Measurements from ENCODE around the gene H6PD. TPM values are rescaled to one million over a fixed set of nuclear protein-coding genes. Genes with fewer than 3 reads are reported as not detected.

H6PD gene
- total RNA-seq, 2 experiments from 2014 or later = 12.9 to 13.2 TPM

DNA sequence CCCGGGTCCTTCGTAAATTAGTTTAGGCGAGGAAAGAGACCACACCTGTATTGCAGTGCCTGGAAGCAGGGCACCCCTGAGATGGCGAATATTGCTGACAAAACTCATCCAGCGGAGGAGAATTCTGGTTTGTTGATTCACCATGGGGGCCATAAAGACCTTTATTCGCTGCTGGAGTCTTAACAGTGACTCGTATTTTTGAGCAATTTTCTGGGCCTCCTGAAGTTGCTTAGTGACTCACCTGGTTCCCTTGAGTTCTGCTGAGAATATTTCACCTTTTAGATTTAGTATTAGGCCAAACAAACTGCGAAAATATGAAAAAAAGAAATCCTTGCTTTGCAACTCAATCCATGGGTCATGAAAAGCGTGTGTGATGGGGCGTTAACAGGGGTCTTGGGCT is 20.6 kb upstream of the H6PD start:
- H3K4me1 Mint-ChIP-seq = peaks cover 1% of the 10 kb centered on the region
- no peaks in the 10 kb centered on the region for H3K36me3 Mint-ChIP-seq (ENCODE audit: low read depth)
- DNase-seq = no peak
- CTCF ChIA-PET = interaction anchor here (1.4 kb wide), 1 partner anchor 33 kb away, joined by 3 read pairs; no protein-coding TSS in a partner anchor
- peaks cover 11% of the 10 kb centered on the region for H3K27me3 Mint-ChIP-seq
- no peak overlapping the region for H3K27ac Mint-ChIP-seq
- POLR2A ChIA-PET = no interaction called here
- no peak overlapping the region for H3K4me3 Mint-ChIP-seq
- H3K9me3 Mint-ChIP-seq = no peaks in the 10 kb centered on the region

DNA sequence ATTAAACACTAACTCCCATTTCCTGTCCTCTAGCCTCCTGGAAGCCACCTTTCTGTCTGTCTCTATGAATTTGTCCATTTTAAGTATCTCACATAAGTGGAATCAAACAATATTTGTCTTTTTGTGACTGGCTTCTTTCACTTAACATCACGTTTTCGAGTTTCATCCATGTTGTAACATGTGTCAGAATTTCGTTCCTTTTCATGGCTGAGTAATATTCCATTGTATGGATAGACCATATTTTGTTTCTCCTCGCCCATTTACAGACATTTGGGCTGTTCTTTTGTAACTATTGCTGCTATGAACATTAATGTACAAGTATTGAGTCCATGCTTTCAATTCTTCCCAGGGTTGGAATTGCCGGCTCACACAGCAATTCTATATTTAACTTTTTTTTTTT is 15.7 kb upstream of the H6PD start:
- H3K9me3 Mint-ChIP-seq = no peaks in the 10 kb centered on the region
- H3K36me3 Mint-ChIP-seq (ENCODE audit: low read depth) = no peaks in the 10 kb centered on the region
- ChIA-PET POLR2A (interaction anchor here (0.7 kb wide), 1 partner anchor 19 kb away, joined by 3 read pairs; no protein-coding TSS in a partner anchor), CTCF (no interaction called here)
- no peak for DNase-seq
- H3K27me3 Mint-ChIP-seq = peaks cover 10% of the 10 kb centered on the region
- H3K4me1 Mint-ChIP-seq = no peaks in the 10 kb centered on the region
- H3K4me3 Mint-ChIP-seq = no peak overlapping the region
- no peak overlapping the region for H3K27ac Mint-ChIP-seq

GRCh38 chr1:9222846-9223625 is 11.5 kb upstream of the H6PD start:
- Mint-ChIP-seq H3K4me1 (no peaks in the 10 kb centered on the region), H3K4me3 (no peak overlapping the region), H3K36me3 (ENCODE audit: low read depth) (no peaks in the 10 kb centered on the region), H3K27ac (no peak overlapping the region), H3K27me3 (peaks cover 10% of the 10 kb centered on the region), H3K9me3 (no peaks in the 10 kb centered on the region)
- POLR2A ChIA-PET = no interaction called here
- CTCF ChIA-PET = interaction anchor here (1.2 kb wide), 1 partner anchor 11 kb away, joined by 3 read pairs; the partner anchor contains the start of gene H6PD
- no peak for DNase-seq

- Mint-ChIP-seq H3K36me3 (ENCODE audit: low read depth) (no peaks in the 10 kb centered on the region), H3K27ac (no peak overlapping the region), H3K27me3 (peaks cover 11% of the 10 kb centered on the region), H3K4me3 (no peak overlapping the region), H3K9me3 (no peaks in the 10 kb centered on the region), H3K4me1 (peaks cover 6% of the 10 kb centered on the region)
- ChIA-PET POLR2A (interaction anchor here (1.4 kb wide), 1 partner anchor 9 kb away, joined by 7 read pairs; the partner anchor contains the start of gene H6PD), CTCF (interaction anchor here (2.0 kb wide), 1 partner anchor 9 kb away, joined by 8 read pairs; the partner anchor contains the start of gene H6PD)
- DNase-seq = no peak
Observed at GRCh38 chr1:9224664-9225410, 9.7 kb upstream of the H6PD start.

DNA sequence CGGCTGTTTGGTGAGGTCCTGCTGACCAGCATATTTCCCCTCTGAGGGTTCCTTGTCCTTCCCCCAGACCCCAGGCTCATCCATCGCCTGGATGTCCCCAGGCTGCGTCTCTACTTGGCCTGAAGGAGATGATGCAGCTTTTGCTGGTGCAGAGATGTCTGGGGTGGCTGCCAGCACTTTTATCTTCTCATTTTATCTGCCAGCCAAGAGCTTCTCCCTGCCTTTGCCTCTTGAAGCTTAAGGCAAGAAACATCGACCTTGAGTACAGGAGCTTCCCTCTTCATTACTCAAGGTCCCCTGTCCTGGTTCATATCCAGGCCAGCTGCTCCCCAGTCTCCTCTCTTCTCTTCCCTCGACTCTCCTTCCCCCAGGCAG is 9.2 kb upstream of the H6PD start:
- DNase-seq = no peak
- no peaks in the 10 kb centered on the region for H3K36me3 Mint-ChIP-seq (ENCODE audit: low read depth)
- CTCF ChIA-PET = interaction anchor here (2.0 kb wide), 1 partner anchor 9 kb away, joined by 8 read pairs; the partner anchor contains the start of gene H6PD
- POLR2A ChIA-PET = interaction anchor here (1.0 to 1.4 kb wide), 2 partner anchors 9 to 18 kb away, joined by 3 to 7 read pairs; partner anchors contain the start of gene H6PD
- peaks cover 7% of the 10 kb centered on the region for H3K4me1 Mint-ChIP-seq
- H3K9me3 Mint-ChIP-seq = no peaks in the 10 kb centered on the region
- H3K27ac Mint-ChIP-seq = no peak overlapping the region
- H3K4me3 Mint-ChIP-seq = no peak overlapping the region
- peaks cover 11% of the 10 kb centered on the region for H3K27me3 Mint-ChIP-seq

GRCh38 chr1:9228609-9229008 is 6.0 kb upstream of the H6PD start:
- H3K27me3 Mint-ChIP-seq = peaks cover 6% of the 10 kb centered on the region
- DNase-seq = no peak
- H3K36me3 Mint-ChIP-seq (ENCODE audit: low read depth) = no peaks in the 10 kb centered on the region
- H3K9me3 Mint-ChIP-seq = no peaks in the 10 kb centered on the region
- POLR2A ChIA-PET = no interaction called here
- no peak overlapping the region for H3K27ac Mint-ChIP-seq
- peaks cover 17% of the 10 kb centered on the region for H3K4me1 Mint-ChIP-seq
- no peak overlapping the region for H3K4me3 Mint-ChIP-seq
- CTCF ChIA-PET = interaction anchor here (1.3 kb wide), 1 partner anchor 16 kb away, joined by 3 read pairs; no protein-coding TSS in a partner anchor

- Mint-ChIP-seq H3K4me1 (peaks cover 23% of the 10 kb centered on the region), H3K9me3 (no peaks in the 10 kb centered on the region), H3K27ac (no peak overlapping the region), H3K27me3 (peaks cover 6% of the 10 kb centered on the region), H3K36me3 (ENCODE audit: low read depth) (no peaks in the 10 kb centered on the region), H3K4me3 (no peak overlapping the region)
- CTCF ChIA-PET = no interaction called here
- DNase-seq = no peak
- POLR2A ChIA-PET = no interaction called here
Observed at GRCh38 chr1:9229549-9229948, 5.0 kb upstream of the H6PD start.

GRCh38 chr1:9230869-9231533 is 3.6 kb upstream of the H6PD start:
- Mint-ChIP-seq H3K36me3 (ENCODE audit: low read depth) (no peaks in the 10 kb centered on the region), H3K4me1 (peaks cover 26% of the 10 kb centered on the region), H3K27ac (no peak overlapping the region), H3K27me3 (peaks cover 4% of the 10 kb centered on the region), H3K9me3 (no peaks in the 10 kb centered on the region), H3K4me3 (no peak overlapping the region)
- DNase-seq = no peak
- POLR2A ChIA-PET = interaction anchor here (0.9 to 1.0 kb wide), 2 partner anchors 9 to 21 kb away, joined by 3 to 4 read pairs; no protein-coding TSS in a partner anchor
- CTCF ChIA-PET = interaction anchor here (0.7 to 1.1 kb wide), 2 partner anchors 260 to 263 kb away, joined by 3 read pairs; no protein-coding TSS in a partner anchor

DNA sequence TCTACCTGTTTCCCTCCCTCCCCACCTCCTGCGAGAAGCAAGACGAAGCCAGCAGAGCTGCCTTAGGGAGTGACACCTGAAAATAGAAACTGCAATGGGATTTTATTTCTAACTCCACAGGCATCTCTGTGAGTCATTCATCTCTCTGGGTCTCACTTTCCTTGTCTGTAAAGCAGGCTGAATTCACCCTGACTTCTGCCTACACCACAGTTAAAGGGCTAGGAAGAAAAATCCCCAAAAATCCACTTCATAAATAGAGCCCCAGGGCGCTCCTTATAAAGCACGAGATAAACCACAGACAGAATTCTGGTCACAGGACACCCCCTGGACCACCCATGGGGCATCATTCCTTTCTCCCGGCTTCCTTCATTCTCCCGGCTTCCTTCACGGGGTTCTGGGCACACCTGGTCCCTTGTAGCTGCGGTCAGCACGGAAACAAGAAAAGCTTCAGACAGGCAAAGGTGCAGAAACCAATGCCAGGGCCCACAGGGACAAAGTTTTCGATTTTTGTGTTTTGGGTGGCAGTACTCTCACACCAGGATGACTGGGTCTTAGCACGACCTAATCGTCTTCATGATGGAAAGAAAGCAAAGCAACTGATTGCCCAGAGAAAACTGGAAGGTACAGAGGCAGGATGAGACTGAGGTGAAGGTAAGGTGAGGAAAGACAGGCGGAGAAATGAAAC is 2.8 kb upstream of the H6PD start:
- H3K27ac Mint-ChIP-seq = no peak overlapping the region
- POLR2A ChIA-PET = interaction anchor here (0.9 to 1.0 kb wide), 2 partner anchors 8 to 22 kb away, joined by 3 to 4 read pairs; no protein-coding TSS in a partner anchor

GRCh38 chr1:9233241-9233941 is 1.2 kb upstream of the H6PD start:
- no peak for DNase-seq
- CTCF ChIA-PET = interaction anchor here (0.6 to 3.5 kb wide), 19 partner anchors 8 to 633 kb away, joined by 3 to 21 read pairs (median 5); no protein-coding TSS in a partner anchor
- Mint-ChIP-seq H3K36me3 (ENCODE audit: low read depth) (peaks cover 9% of the 10 kb centered on the region), H3K4me1 (peaks cover 36% of the 10 kb centered on the region), H3K27ac (no peak overlapping the region), H3K4me3 (peak overlapping the region; percentile 91), H3K27me3 (peaks cover 4% of the 10 kb centered on the region), H3K9me3 (no peaks in the 10 kb centered on the region)
- POLR2A ChIA-PET = interaction anchor here (1.0 to 4.1 kb wide), 6 partner anchors 8 to 355 kb away, joined by 3 to 39 read pairs (median 6); partner anchors contain the start of genes ENO1 and SLC25A33

More for the DNA sequence above, 2.8 kb upstream of the H6PD start:
- Mint-ChIP-seq H3K36me3 (ENCODE audit: low read depth) (no peaks in the 10 kb centered on the region), H3K4me1 (peaks cover 29% of the 10 kb centered on the region), H3K9me3 (no peaks in the 10 kb centered on the region), H3K4me3 (no peak overlapping the region), H3K27me3 (peaks cover 4% of the 10 kb centered on the region)
- CTCF ChIA-PET = interaction anchor here (0.6 to 0.7 kb wide), 4 partner anchors 17 to 322 kb away, joined by 3 to 4 read pairs (median 3); no protein-coding TSS in a partner anchor
- no peak for DNase-seq

GRCh38 chr1:9233942-9234222 is 692 bp upstream of the H6PD start:
- peak overlapping the region; percentile 90 for H3K27ac Mint-ChIP-seq
- H3K4me3 Mint-ChIP-seq = peak overlapping the region; percentile 91
- H3K4me1 Mint-ChIP-seq = peaks cover 37% of the 10 kb centered on the region
- no peaks in the 10 kb centered on the region for H3K9me3 Mint-ChIP-seq
- H3K27me3 Mint-ChIP-seq = peaks cover 1% of the 10 kb centered on the region
- DNase-seq = no peak
- peaks cover 10% of the 10 kb centered on the region for H3K36me3 Mint-ChIP-seq (ENCODE audit: low read depth)
- CTCF ChIA-PET = interaction anchor here (0.7 to 3.5 kb wide), 21 partner anchors 8 to 305 kb away, joined by 3 to 21 read pairs (median 4); no protein-coding TSS in a partner anchor
- POLR2A ChIA-PET = interaction anchor here (1.0 to 4.1 kb wide), 8 partner anchors 8 to 356 kb away, joined by 3 to 39 read pairs (median 4); partner anchors contain the start of genes ENO1, GPR157 and SLC25A33
